T-helper 17 cell (primary cell): ENCODE measurements around the gene UIMC1. TPM values are rescaled to one million over a fixed set of nuclear protein-coding genes. Genes with fewer than 3 reads are reported as not detected.
A peak's percentile ranks its signal among the peaks of the same experiment; 100 is the strongest.
"Not testable (repeated sequence)": the region's sequence is repeated elsewhere in the genome, so short reads cannot be mapped to it uniquely, and the experiment has no call there.

Experiments
- ATAC-seq: fragments of 150-1000 bp; cut with Tn5 transposase; 2 replicates; pipeline ENCODE4 v1.10.0; 2021; ENCODE audit warnings: mild to moderate bottlenecking, moderate library complexity
- DNase-seq, 3 donors: peaks; one replicate each; pipeline versions ENCODE4 v3.0.0 to v3.0.0-alpha.2; 2020 to 2021
- H3K9me3 ChIP-seq: one replicate; pipeline ENCODE4 v1.7.0; 2013; ENCODE audit warnings: low read length, mild to moderate bottlenecking; ENCODE audit not compliant: control insufficient read depth, poor library complexity, severe bottlenecking
- H3K27ac Mint-ChIP-seq: one replicate; pipeline ENCODE4 v1.8.0; 2022; ENCODE audit warnings: mild to moderate bottlenecking, moderate library complexity, mixed read lengths
- H3K27me3 Mint-ChIP-seq: one replicate; pipeline ENCODE4 v1.8.0; 2022; ENCODE audit warnings: mixed read lengths
- H3K36me3 Mint-ChIP-seq: one replicate; pipeline ENCODE4 v1.8.0; 2022; ENCODE audit warnings: low read depth, mixed read lengths
- H3K4me1 Mint-ChIP-seq: one replicate; pipeline ENCODE4 v1.8.0; 2022; ENCODE audit warnings: mild to moderate bottlenecking, mixed read lengths
- H3K4me3 Mint-ChIP-seq: one replicate; pipeline ENCODE4 v1.8.0; 2022; ENCODE audit warnings: mild to moderate bottlenecking, moderate library complexity, mixed read lengths
- total RNA-seq, 4 donors: library from RNA in 2 of 4; stranded (reverse) in 2 of 4; gene quantifications; one replicate each; pipeline ENCODE4 v1.2.3 and lab custom pipeline; 2022 to 2026

Gene UIMC1
- total RNA-seq (10 to 100 TPM; 57.6 to 65.3 TPM), total RNA-seq (lab: John Stamatoyannopoulos, UW) (52.8 to 92.5 reads per million in 2 donors)

DNA sequence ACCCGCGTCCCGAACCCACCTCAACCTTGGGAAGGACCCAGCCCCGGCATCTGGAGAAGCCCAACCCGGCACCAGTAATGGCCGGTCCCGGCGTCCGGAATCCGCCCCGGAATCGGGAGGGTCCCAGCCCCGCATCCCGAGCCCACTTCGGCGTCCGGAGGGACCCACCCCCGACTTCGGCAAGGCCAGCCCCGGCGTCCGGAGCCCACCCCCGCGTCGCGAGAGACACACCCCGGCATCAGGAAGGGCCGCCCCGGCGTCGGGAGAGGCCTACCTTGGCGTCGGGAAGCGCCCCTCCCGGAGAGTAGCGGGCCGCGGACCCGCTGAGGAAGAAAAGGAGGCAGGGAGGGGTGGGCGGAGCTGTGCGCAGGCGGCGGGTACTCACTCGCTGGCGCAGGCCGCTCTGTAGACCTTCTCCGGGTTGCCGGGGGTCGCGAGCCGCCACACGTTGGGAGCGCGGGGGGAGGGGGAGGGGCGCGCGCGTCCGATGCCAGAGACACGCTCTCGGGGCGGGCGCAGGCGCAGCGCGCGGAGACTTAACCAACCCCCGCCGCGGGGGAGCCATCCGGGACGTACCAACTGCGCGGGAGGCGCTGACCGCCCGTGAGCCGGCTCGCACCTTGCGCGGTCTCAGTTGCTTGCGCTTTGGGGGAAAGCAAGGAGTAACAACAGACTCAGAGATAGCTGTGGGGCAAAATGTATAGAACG lies at the start of gene UIMC1:
UIMC1 (minus strand) TSS at position 515 of the 708 bp plus-strand sequence. CDS start 24,164 bp downstream, outside the sequence.
- DNase-seq (peak; percentile 86 to 90 (median 88)), ATAC-seq (peak; percentile 89)
- no peaks in the 10 kb centered on the region for H3K9me3 ChIP-seq
- no peaks in the 10 kb centered on the region for H3K27me3 Mint-ChIP-seq
- peaks cover 14% of the 10 kb centered on the region for H3K4me1 Mint-ChIP-seq
- no peaks in the 10 kb centered on the region for H3K36me3 Mint-ChIP-seq
- H3K4me3 Mint-ChIP-seq: peak within 1 kb of the TSS; percentile 96
- H3K27ac Mint-ChIP-seq: peak within 1 kb of the TSS; percentile 91

DNA sequence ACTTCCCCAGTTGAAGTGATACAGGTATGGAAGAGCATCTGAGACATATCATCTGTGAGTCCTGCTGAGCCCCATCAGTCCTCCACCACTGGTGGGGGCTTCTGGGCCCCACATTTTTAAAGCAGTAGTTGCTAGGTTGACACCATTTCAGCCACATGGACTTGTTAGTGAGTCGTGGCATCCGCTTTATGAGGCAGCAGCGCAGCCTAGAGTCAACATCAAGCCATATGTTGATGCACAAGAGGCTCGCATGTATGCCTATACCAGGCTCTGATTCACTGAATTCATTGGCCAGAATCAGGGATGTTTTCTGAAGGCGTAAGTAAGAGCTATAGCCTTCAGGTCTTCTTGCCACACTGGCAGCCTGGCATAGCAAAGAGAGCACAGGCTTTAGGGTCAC lies 42.7 kb upstream of the UIMC1 start:
- Mint-ChIP-seq H3K4me3 (no peak overlapping the region), H3K27me3 (no peaks in the 10 kb centered on the region), H3K4me1 (no peaks in the 10 kb centered on the region), H3K36me3 (peaks cover 5% of the 10 kb centered on the region), H3K27ac (no peak overlapping the region)
- no peak for DNase-seq
- ATAC-seq: no peak
- no peaks in the 10 kb centered on the region for H3K9me3 ChIP-seq

DNA sequence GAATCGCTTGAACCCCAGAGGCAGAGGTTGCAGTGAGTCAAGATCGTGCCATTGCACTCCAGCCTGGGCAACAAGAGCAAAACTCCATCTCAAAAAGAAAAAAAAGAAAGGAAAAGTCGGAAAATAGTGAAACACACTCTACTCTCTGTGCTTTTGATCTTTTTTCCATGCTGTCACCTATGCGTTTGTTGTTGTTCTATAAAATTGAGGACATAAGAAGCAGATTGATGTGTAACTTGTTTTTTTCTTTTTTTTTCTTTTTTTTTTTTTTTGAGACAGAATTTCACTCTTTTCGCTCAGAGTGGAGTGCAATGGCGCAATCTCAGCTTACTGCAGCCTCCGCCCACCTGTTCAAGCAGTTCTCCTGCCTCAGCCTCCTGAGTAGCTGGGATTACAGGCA lies 42.0 kb upstream of the UIMC1 start:
- H3K27ac Mint-ChIP-seq, H3K27me3 Mint-ChIP-seq, H3K4me1 Mint-ChIP-seq, H3K9me3 ChIP-seq, ATAC-seq, H3K36me3 Mint-ChIP-seq, DNase-seq, H3K4me3 Mint-ChIP-seq: not testable (repeated sequence)

DNA sequence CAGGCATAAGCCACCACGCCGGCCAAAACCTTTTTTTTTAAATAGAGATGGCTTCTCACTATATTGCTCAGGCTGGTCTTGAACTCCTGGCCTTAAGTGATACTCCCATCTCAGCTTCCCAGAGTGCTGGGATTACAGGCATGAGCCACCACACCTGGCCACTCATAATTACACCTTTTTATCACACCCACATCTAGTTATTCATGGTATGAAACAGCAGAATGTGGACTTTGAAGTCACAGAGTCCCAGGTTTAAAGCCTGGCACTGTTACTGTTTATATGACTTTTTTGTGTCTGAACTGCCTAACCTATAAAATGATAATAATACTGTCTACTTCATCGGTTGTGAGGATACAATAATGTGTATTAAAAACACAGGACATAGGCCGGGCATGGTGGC lies 39.1 kb upstream of the UIMC1 start:
- Mint-ChIP-seq H3K4me1 (peaks cover 4% of the 10 kb centered on the region), H3K36me3 (peaks cover 12% of the 10 kb centered on the region), H3K4me3 (no peak overlapping the region), H3K27me3 (no peaks in the 10 kb centered on the region), H3K27ac (no peak overlapping the region)
- no peaks in the 10 kb centered on the region for H3K9me3 ChIP-seq
- DNase-seq (no peak), ATAC-seq (no peak)

DNA sequence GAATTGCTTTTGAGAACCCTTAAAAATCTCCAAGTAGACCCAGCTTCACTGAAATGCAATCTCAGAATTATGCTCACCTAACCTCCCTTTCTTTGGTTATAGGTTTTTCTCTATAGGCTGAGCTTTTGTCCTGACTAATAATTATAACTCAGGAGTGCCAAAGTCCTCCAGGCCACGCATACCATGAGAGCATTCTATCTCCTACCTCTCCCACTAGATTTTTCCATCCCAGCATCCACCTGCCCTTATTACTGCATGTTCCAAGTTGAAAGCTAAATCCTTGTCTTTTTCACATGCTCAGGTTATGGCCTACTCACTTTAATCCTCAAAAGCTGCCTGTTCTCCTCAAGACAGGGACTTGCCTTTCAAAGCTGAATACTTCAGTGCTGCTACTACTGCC lies 38.1 kb upstream of the UIMC1 start:
- Mint-ChIP-seq H3K4me1 (peaks cover 4% of the 10 kb centered on the region), H3K4me3 (no peak overlapping the region), H3K27ac (peak overlapping the region; percentile 19), H3K36me3 (peaks cover 12% of the 10 kb centered on the region), H3K27me3 (no peaks in the 10 kb centered on the region)
- H3K9me3 ChIP-seq: no peaks in the 10 kb centered on the region
- ATAC-seq (no peak), DNase-seq (no peak)

DNA sequence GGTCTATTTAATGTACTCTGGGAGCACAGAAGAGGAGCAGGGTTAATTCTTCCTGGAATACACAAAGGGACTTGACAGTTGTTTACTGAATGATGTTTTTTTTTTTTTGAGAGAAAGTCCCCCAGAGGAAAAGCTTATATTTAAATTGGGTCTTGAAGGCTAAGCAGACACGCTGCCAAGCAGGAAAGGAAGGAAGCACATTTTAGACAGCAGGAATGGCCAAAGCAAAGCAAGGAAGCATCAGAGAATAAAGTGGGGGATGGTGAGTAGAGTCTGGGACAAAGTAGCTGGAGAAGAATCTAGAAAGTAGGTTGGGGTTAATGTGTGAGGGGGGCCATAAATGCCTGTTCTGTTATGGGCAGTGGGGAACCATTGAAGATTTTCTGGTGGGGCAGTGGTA lies 37.4 kb upstream of the UIMC1 start:
- peaks cover 12% of the 10 kb centered on the region for H3K36me3 Mint-ChIP-seq
- DNase-seq (no peak), ATAC-seq (no peak)
- H3K9me3 ChIP-seq: no peaks in the 10 kb centered on the region
- no peaks in the 10 kb centered on the region for H3K27me3 Mint-ChIP-seq
- no peak overlapping the region for H3K4me3 Mint-ChIP-seq
- peaks cover 4% of the 10 kb centered on the region for H3K4me1 Mint-ChIP-seq
- H3K27ac Mint-ChIP-seq: peak overlapping the region; percentile 19

DNA sequence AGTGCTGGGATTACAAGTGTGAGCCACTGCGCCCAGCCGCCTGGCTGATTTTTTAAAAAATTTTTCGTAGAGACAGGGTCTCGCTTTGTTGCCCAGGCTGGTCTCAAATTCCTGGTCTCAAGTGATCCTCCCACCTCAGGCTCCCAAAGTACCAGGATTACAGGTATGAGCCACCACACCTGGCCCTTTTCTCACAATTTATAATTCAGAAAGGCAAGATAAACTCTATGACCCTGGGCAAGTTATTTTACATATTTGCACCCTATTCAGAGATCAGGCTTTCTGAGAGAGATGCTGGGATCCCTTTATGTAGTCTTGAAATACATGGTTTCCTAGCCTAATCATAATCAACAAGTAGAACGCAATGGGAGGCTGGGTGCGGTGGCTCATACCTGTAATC lies 36.5 kb upstream of the UIMC1 start:
- Mint-ChIP-seq H3K27me3 (no peaks in the 10 kb centered on the region), H3K4me1 (peaks cover 4% of the 10 kb centered on the region), H3K27ac (peak overlapping the region; percentile 19), H3K4me3 (no peak overlapping the region), H3K36me3 (peaks cover 12% of the 10 kb centered on the region)
- ATAC-seq (no peak), DNase-seq (no peak)
- H3K9me3 ChIP-seq: no peaks in the 10 kb centered on the region

DNA sequence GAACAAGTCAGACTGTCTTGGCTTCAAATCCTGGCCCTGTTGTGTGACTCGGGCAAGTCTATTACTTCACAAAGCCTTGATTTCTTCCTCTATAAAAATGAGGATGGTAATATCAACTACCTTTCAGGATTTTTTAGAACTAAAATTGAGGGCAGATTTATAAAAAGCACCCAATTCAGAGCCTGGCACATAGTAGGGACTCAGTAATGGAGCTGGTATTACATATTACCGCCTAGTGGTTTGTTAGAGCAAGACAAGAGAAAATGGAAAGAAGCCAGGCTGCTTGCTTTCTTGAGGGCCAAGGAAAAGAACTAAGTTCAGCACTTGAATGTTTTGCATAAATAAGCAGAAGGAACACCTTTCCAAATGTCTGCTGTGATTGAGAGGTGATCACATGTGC lies 35.4 kb upstream of the UIMC1 start:
- peak overlapping the region; percentile 29 for H3K27ac Mint-ChIP-seq
- H3K9me3 ChIP-seq: no peaks in the 10 kb centered on the region
- peaks cover 4% of the 10 kb centered on the region for H3K4me1 Mint-ChIP-seq
- H3K36me3 Mint-ChIP-seq: peaks cover 12% of the 10 kb centered on the region
- no peak overlapping the region for H3K4me3 Mint-ChIP-seq
- no peak for DNase-seq
- no peak for ATAC-seq
- H3K27me3 Mint-ChIP-seq: no peaks in the 10 kb centered on the region

DNA sequence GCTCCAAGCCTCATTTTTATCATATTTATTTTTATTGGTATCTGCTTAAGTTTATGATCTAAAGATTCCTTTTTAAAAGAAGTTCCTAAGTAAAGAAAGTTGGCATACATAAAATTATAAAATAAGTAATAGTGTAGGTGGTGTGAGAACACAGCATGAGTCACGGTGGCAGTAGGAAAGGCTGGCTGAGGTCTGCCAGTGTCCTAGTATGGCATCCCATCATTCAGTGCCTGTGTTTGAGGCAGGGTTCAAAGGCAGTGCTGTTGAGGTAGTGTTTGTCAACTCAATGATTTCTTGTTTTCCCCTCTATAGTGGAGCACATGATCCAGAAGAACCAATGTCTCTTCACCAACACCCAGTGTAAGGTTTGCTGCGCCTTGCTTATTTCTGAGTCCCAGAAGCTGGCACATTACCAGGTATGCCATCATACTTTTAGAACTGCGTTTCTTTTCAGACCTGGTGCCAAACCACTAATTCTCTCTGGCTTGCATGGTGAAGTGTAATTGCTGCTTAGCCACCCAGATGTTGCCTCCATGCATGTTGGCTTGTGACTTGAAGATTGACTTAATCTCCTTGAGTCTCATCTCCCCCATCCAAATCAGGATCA lies 34.3 kb upstream of the UIMC1 start:
- no peak overlapping the region for H3K4me3 Mint-ChIP-seq
- DNase-seq: no peak
- peaks cover 12% of the 10 kb centered on the region for H3K36me3 Mint-ChIP-seq
- no peaks in the 10 kb centered on the region for H3K9me3 ChIP-seq
- H3K27me3 Mint-ChIP-seq: no peaks in the 10 kb centered on the region
- ATAC-seq: no peak
- peak overlapping the region; percentile 29 for H3K27ac Mint-ChIP-seq
- H3K4me1 Mint-ChIP-seq: peaks cover 10% of the 10 kb centered on the region

DNA sequence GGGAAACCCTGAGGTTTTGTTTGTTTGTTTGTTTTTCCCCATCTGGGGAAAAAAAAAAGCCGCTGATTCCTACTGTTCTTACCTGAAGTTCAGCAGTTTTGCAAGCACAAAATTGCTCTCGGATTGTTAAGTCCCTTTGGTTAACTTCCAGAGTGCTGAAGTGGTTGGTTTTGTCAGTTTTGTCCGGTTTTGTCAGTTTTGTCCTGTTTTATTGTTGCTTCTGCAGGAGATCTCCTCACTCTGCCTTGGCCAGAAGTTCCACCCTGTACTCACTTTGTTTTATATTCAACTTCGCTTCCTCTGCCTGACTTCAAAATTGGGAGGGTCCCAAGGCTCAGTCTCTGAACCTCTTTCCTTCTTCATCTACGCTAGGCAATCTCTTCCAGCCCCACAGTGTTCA lies 30.3 kb upstream of the UIMC1 start:
- H3K9me3 ChIP-seq: no peaks in the 10 kb centered on the region
- H3K4me3 Mint-ChIP-seq: no peak overlapping the region
- H3K4me1 Mint-ChIP-seq: peaks cover 11% of the 10 kb centered on the region
- no peak for DNase-seq
- H3K27me3 Mint-ChIP-seq: no peaks in the 10 kb centered on the region
- peaks cover 3% of the 10 kb centered on the region for H3K36me3 Mint-ChIP-seq
- ATAC-seq: no peak
- H3K27ac Mint-ChIP-seq: no peak overlapping the region

DNA sequence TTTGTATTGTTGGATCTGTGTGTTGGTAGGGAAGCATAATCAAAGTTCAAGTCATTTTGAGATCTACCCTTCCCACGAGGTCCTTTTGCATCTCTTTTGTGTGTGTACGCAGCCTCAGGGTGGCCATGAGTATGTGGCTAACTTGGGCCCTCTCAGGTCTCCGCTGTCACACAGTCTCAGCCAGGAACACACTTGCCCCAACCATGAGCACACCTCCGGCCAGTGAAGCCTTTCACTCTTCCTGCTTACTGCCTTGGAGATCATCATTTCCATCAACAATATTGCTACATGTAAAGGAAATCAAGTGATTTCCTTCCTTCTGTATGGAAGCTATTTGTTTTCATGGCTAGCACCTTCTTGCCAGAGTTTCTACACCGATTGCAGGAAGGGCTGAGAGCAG lies 29.9 kb upstream of the UIMC1 start:
- no peak for ATAC-seq
- Mint-ChIP-seq H3K27ac (no peak overlapping the region), H3K4me3 (no peak overlapping the region)

DNA sequence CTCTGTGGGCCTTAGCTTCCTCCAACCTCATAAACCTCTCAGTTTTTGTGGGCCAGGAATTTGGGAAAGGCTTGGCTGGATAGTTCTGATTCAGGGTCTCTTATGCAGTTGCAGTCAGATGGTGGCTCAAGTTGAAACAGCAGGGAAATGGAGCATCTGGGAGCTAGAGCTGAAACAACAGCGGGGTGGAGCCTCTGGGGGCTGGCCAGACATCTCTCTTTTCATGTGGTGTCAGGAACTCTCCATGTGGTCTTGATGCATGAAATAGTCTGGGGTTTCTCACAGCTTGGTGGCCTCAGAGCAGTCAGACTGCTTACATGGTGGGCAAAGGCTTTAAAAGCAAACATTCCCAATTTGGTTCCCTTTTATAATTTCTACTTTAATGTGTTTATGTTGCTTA lies 29.4 kb upstream of the UIMC1 start:
- Mint-ChIP-seq H3K27me3 (no peaks in the 10 kb centered on the region), H3K4me3 (no peak overlapping the region), H3K4me1 (peaks cover 11% of the 10 kb centered on the region), H3K36me3 (no peaks in the 10 kb centered on the region), H3K27ac (no peak overlapping the region)
- DNase-seq (no peak), ATAC-seq (no peak)
- no peaks in the 10 kb centered on the region for H3K9me3 ChIP-seq

More for the DNA sequence above, 29.9 kb upstream of the UIMC1 start:
- no peak for DNase-seq
- H3K27me3 Mint-ChIP-seq: no peaks in the 10 kb centered on the region
- H3K4me1 Mint-ChIP-seq: peaks cover 11% of the 10 kb centered on the region
- H3K36me3 Mint-ChIP-seq: no peaks in the 10 kb centered on the region
- H3K9me3 ChIP-seq: no peaks in the 10 kb centered on the region

DNA sequence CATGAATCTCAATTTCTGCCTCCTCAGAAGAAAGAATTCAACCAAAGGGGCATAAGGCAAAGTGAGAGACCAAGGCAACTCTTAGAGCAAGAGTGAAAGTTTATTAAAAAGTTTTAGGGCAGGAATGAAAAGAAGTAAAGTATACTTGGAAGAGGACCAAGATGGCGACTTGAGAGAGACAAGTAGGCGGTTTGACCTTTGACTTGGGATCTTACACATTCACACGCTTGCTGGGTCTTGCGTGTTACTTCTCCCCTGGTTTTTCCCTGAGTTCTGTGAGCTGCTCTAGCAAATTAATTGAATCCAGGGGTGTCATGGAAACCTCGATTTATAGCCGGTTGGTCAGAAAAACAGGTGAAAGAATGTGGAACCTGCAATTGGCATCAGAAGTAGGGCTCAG lies 22.9 kb upstream of the UIMC1 start:
- no peaks in the 10 kb centered on the region for H3K9me3 ChIP-seq
- DNase-seq: no peak
- Mint-ChIP-seq H3K36me3 (no peaks in the 10 kb centered on the region), H3K4me1 (peaks cover 15% of the 10 kb centered on the region), H3K4me3 (no peak overlapping the region), H3K27me3 (no peaks in the 10 kb centered on the region), H3K27ac (no peak overlapping the region)
- no peak for ATAC-seq

DNA sequence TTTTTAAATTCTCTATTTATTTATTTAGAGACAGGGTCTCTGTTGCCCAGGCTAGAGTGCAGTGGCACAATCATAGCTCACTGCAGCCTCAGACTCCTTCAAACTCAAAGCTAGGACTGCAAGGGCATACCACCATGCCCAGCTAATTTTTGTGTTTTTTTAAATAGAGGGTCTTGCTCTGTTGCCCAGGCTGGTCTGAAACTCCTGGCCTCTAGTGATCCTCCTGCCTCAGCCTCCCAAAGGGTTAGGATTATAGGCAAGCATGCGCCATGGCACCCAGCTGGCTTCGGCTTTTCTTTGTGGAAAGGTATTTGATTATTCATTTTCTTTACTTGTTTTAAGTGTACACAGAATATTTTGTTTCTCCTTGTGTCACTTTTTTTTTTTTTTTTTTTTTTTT lies 21.1 kb upstream of the UIMC1 start:
- H3K4me1 Mint-ChIP-seq: peaks cover 26% of the 10 kb centered on the region
- no peak for DNase-seq
- H3K4me3 Mint-ChIP-seq: no peak overlapping the region
- H3K27ac Mint-ChIP-seq: no peak overlapping the region
- ATAC-seq: no peak
- H3K9me3 ChIP-seq: no peaks in the 10 kb centered on the region
- peaks cover 2% of the 10 kb centered on the region for H3K36me3 Mint-ChIP-seq
- H3K27me3 Mint-ChIP-seq: no peaks in the 10 kb centered on the region
